HG02588 (cell line): ENCODE results near the gene SEZ6L2.
"Not testable (repeated sequence)": the region's sequence is repeated elsewhere in the genome, so short reads cannot be mapped to it uniquely, and the experiment has no call there.

ENCODE experiments used
- ATAC-seq: cut with Tn5 transposase; IDR thresholded peaks from one replicate; pipeline ENCODE4 v1.9.1; 2021; ENCODE audit warnings: mild to moderate bottlenecking, moderate library complexity; ENCODE audit not compliant: unreplicated experiment

SEZ6L2 gene

DNA sequence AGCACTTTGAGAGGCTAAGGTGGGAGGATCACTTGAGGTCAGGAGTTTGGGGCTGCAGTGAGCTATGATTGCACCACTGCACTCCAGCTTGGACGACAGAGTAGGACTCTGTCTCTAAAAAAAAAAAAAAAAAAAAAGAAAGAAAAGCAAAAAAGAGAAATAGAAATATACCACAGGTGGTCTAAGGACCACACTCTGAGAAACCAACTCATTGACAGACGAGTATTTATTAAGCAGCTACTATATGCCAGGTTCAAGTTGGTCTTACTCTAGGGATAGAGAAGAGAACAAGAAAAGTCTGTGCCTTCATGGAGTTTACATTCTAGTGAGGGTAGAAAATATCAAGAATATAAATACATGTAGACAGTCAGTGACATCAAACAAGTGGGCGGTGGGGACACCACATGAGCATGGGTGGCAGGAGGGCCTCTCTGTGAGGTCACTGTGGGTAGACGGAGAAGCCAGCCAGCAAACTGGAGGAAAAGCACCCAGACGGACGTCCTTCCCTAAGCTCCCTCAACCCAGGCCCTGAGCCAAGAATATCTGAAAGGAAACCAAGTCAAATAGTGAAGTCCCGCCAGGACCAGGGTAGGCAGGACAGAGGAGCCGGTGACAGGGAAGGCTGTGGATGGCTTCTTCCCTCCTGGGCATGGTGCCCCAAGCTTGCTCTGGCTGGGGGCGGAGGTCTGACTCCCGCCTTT lies 41.1 kb downstream of the SEZ6L2 start:
- ATAC-seq = no peak

DNA sequence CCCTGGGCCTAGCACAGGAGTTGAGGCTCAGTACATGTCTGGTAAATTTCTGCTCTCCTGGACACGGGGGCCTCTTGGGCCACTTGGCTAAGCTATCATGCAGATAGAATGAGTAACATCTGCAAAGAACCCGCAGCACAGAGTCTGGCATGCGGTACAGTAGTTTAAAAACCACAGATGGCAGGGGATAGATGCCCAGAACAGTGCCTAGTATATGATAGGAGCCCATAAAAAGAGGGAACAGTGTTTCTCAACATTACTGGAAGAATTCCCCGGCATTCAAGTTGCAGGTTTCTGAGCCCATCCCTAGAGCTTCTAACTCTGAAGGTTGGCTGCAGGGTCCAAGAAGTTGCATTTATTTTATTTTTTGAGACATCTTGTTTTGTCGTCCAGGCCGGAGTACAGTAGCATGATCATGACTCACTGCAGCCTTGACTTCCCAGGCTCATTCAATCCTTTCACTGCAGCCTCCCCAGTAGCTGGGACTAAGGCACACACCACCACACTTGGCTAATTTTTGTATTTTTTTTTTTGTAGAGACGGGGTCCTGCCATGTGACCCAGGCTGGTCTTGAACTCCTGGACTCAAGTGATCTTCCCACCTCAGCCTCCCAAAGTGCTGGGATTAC lies 42.1 kb downstream of the SEZ6L2 start:
- no peak for ATAC-seq

DNA sequence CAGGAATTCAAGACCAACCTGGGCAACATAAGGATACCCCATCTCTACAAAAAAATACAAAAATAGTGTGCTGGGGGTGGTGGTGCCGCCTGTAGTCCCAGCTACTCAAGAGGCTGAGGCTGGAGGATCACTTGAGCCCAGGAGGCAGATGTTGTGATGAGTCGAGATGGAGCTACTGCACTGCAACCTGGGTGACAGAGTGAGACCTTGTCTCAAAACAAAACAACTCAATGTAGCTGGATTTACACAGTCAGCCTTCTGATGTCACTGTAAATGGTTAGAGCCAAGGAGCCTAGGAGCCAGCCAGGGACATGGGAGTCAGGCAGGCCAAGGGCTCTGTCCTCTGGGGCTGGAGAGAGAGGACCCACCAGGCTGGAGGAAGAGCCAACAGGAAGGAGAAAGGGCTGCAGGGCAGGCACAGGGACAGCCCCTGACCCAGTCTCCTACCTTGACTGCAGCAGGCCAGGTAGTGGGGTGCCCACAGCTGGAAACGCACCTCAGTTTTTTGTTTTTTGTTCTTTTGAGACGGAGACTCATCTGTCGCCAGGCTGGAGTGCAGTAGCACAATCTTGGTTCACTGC lies 44.7 kb downstream of the SEZ6L2 start:
- no peak for ATAC-seq

DNA sequence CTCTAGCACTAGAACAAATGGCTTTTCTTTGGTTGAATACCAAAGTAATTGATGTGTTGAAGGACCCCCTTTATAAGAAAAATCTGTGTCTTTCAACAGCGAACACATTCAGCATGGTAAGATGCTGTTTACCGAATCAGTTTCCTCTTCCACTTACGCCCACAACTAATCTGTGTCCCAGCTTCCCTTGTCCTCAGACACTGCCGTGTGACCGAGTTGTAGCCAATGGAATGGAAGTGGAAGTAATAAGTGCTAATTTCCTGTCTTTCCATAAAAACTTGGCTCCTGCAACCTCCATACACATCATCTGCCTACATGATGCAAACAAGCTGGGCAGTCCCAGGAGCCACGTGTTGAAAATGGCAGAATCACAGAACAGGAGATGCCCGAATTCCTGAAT lies 46.7 kb downstream of the SEZ6L2 start:
- no peak for ATAC-seq

DNA sequence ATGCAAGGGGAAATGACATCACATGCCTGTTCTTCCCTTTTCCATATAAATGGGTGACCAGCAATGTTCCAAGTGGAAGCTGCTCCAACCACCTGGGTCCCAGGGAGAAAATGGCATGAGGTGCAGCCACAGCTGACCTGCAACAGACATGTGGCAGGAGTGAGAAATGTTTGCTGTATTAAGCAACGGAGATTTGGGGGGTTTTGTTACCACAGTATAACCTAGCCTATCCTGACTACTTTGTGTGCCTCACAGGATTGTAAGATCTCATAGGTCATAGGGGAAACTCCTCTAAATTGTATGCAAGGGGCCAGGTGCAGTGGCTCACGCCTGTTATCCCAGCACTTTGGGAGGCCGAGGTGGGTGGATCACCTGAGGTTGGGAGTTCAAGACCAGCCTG lies 48.4 kb downstream of the SEZ6L2 start:
- ATAC-seq = no peak

DNA sequence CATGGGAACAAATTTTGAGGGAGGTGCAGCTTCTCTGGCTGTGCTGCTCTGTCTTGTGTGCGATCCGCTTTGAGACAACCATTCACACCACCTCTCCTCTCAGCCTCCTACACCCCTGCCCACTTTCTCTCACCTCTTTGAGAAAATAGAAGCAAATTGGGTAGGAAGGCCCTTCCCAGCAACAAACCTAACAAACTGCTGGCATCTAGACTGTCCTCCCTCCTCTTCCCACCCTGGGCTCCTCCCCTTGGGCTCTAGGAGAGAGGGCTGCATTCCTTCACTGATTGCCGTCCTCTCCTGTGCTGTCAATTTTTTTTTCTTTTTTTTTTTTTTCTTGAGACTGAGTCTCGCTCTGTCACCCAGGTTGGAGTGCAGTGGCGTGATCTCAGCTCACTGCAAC lies 49.8 kb downstream of the SEZ6L2 start:
- ATAC-seq = no peak

DNA sequence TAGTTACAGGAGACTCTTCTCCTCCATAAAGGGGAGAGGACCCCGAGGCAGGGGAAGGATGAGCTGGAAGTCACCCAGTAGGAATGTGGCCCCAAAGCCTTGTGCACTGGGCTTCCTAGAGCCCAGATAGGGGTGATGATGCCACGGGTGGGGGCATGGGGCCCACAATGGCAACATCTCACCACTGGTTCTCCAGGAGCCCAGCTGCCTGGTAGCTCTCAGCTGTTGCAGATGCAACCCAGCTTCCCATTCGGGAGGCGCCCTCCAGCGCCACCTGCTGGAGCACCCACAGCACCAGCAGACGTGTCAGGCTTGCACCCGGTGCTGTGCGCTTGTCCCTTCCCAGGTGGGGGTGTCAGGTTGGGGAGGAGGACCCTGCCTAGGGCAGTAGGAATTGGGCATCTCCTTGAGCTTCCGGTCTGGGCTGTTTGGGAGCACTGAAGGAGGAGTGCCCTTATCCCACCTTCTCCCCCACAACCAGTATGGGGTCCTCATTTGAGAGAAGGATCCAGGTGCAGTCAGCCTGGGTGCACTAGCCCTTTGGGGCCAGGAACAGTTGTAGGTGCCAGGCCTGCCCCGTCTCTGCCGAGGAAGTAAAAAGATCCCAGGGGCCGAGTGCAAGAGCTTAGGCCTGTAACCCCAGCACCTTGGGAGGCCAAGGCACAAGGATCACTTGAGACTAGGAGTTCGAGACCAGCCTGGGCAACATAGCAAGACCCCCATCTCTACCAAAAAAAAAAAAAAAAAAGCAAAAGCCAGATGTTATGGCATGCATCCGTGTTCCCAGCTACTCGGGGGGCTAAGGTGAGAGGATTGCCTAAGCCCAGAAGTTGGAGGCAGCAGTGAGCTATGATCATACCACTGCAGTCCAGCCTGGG lies 50.7 kb downstream of the SEZ6L2 start:
- ATAC-seq = no peak

DNA sequence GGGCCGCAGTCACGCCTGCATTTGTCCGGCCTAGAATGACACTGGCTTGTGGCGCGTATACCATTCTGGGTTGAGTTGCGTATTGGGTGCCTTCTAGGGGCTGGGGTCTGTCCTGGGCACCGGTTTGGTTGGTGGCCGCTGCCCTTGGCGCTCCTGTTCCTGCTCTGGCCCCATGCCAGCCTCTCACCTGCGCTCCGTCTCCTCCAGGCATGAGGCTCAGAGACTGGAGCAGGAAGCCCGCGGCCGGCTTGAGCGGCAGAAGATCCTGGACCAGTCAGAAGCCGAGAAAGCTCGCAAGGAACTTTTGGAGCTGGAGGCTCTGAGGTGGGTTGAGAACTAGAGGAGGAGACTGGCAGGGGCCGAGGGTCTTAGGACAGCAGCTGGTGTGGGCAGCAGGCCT lies 53.7 kb downstream of the SEZ6L2 start:
- no peak for ATAC-seq

DNA sequence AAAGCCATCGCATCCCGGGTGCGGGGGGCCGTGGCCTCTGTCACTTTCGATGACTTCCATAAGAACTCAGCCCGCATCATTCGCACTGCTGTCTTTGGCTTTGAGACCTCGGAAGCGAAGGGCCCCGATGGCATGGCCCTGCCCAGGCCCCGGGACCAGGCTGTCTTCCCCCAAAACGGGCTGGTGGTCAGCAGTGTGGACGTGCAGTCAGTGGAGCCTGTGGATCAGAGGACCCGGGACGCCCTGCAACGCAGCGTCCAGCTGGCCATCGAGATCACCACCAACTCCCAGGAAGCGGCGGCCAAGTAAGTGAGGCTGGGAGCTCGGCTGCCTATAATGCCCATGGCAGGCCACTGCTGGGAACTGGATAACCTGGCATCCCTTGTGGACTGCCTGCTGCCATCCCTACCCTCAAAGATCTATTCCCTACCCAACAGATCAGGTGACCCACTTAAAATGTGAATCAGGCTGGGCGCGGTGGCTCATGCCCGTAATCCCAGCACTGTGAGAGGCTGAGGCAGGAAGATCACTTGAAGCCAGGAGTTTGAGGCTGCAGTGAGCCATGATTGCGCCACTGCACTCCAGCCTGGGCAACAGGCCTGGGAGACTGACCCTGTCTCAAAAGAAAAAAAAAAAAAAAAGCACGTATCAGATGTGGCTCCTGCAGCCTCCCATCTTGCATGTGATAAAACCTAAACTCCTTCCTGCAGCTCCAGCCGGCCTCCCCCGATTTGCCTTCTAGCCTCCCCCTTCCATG lies 54.6 kb downstream of the SEZ6L2 start:
- no peak for ATAC-seq

DNA sequence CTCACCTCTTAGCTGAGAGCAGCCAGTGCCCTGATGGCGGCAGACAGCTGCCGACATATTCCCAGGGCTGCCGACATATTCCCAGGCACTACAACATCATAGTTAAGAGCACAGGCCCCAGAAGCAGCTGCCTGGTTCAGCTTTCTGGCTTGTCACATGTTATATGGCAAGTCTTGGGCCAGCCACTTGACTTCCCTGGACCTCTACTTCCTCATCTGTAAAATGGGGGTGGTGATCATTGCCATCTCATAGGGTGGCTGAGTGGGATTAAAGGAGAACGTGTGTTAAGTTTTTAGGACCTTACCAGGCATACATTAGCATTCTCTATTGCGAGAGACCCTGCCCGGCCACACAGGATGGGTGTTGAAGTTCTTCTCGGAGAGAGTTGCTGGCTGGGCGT lies 55.4 kb downstream of the SEZ6L2 start:
- no peak for ATAC-seq

DNA sequence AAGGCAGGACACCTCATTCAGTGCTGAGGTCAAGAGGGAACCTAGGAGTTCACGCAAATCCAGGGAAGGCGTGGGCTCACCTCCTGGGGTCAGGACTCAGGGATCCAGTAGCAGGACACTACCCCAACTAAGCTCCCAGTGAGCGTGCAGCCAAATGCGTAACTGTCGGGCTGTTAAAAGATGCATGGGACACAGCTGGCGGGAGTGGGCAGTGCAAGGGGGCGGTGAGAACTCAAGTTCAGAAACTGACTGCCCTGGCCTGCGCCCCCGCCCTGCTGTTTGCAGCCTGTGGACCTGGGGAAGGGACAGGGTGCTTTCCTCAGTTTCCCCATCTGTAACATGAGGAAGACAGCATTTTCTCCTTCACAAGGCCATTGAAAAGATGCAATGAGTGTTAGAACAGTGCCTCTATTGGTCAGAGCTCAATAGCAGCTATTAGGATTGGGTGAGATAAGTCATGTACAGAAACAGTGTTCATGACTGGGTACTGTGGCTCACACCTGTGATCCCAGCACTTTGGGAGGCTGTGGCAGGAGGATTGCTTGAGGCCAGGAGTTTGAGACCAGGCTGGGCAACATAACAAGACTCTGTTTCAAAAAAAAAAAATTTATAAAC lies 56.5 kb downstream of the SEZ6L2 start:
- ATAC-seq = no peak

DNA sequence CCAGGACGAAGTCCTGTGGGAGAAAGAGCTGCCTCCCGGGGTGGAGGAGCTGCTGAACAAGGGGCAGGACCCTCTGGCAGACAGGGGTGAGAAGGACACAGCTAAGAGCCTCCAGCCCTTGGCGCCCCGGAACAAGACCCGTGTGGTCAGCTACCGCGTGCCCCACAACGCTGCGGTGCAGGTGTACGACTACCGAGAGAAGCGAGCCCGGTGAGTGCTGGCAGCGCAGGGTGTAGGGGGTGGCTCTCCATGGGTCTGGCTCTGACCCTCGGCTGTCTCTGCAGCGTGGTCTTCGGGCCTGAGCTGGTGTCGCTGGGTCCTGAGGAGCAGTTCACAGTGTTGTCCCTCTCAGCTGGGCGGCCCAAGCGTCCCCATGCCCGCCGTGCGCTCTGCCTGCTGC lies 57.7 kb downstream of the SEZ6L2 start:
- ATAC-seq = no peak

DNA sequence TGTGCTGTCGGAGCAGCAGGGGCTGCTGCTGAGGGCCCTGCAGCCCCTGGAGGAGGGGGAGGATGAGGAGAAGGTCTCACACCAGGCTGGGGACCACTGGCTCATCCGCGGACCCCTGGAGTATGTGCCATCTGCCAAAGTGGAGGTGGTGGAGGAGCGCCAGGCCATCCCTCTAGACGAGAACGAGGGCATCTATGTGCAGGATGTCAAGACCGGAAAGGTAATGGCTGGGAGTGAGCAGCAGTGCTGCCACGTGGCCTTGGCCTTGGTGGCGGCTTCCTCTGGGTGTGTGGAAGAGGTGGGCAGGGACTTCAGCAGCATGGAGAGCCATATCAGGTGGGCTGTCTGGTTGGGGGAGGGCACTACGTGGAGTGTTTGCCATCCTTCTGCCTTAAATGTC lies 59.1 kb downstream of the SEZ6L2 start:
- ATAC-seq = no peak

DNA sequence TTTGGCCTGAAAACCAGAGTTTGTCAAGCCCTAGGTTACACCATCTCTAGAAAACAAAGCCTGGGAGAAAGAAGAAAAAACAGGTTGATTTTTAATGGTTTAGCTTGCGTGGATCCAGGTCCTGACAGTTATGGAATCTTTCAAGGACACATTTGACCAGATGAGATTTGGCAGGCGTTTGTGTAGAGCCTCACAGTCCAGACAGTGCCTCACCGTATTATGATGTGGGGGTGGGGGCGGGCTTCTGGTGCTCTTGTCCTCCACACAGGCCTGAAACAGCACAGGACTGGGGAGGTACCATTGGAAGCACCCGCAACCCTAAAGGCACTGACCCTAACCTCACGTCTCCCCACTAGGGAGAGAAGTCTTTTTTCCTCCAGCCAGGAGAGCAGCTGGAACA lies 59.5 kb downstream of the SEZ6L2 start:
- ATAC-seq = no peak

DNA sequence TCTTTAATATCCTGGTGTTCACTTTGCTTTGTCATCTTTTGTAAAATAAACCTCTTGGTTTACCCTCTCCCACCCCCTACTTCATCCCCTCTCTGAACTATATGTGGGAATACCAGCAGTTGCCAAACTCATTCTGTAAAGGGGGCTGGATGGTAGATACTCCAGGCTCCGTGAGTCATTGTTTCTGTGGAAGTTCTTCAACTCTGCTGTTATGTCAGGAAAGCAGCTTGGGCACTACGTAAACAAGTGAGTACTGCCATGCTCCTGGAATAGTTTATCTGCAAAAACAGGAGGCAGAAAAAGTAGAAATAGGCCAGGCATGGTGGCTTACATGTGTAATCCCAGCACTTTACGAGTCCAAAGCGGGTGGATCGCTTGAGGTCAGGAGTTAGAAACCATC lies 61.5 kb downstream of the SEZ6L2 start:
- no peak for ATAC-seq

DNA sequence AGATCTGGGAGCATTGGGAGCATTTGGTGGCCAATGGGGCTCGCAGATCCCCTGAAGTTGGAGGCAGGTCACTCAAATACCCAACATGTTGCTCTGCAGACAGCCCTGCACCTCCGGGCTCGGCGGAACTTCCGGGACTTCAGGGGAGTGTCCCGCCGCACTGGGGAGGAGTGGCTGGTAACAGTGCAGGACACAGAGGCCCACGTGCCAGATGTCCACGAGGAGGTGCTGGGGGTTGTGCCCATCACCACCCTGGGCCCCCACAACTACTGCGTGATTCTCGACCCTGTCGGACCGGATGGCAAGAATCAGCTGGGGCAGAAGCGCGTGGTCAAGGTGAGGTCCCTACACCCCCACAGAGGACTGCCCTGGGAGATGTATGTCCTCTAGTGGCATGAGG lies 62.7 kb downstream of the SEZ6L2 start:
- ATAC-seq = no peak

DNA sequence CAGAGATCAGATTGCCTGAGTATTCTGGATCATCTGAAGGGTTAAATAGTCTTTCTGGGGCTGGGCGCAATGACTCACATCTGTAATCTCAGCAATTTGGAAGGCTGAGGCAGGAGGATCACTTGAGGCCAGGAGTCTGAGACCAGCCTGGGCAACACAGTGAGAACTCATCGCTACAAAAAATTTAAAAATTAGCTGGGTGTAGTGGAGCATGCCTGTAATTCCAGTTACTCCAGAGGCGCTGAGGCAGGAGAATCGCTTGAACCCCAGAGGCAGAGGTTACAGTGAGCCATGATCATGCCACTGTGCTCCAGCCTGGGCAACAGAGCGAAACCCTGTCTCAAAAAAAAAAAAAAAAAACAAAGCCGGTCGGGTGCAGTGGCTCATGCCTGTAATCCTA lies 63.4 kb downstream of the SEZ6L2 start:
- ATAC-seq = no peak

DNA sequence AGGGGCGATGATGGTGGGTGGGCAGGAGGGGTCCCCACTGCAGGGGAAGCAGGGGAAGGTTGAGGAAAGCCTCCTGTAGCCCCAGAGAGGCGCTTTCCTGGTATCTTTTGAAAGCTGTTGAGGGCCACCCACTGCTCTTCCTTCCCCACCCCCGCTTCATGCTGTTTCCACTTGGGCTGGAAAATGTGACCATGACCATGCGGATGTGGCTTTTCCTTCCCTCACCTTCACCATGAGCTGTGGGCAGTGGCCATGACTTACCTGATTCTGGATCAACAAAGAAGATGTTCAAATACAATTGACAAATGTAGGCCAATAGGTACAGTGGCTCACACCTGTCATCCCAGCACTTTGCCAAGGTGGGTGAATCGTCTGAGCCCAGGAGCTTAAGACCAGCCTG lies 65.3 kb downstream of the SEZ6L2 start:
- ATAC-seq = no peak

DNA sequence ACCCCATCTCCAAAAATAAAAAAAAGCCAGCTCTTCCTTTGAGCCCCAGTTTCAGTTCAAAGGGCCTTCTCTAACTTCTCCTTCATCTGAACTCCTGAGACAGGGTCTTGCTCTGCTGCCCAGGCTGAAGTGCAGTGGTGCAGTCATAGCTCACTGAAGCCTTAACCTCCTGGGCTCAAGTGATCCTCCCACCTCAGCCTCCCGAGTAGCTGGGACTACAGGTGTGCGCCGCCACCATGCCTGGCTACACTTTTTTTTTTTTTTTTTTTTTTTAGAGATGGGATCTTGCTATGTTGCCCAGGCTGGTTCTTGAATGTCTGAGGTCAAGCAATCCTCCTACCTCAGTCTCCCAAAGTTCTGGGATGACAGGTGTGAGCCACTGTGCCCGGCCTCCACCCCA lies 66.1 kb downstream of the SEZ6L2 start:
- ATAC-seq = not testable (repeated sequence)

DNA sequence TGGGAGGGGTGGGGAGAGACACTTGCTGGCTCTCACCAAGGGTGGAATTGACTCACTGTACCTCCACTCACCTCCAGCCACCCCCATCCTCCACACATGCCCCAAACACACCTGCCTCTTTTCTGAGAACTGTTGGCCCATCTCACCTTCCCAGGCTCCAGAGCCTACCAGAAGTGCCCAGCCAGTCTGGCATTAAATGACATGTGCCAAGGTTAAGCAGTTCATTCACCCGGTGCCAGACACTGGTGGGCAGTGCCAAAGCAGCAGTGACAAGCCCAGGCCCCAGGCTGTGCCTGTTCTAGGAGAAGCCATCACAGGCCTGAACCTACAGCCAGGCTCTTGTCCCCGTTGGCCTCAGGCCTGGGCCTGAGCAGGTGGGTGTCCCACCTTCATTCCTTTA lies 67.9 kb downstream of the SEZ6L2 start:
- ATAC-seq = no peak

DNA sequence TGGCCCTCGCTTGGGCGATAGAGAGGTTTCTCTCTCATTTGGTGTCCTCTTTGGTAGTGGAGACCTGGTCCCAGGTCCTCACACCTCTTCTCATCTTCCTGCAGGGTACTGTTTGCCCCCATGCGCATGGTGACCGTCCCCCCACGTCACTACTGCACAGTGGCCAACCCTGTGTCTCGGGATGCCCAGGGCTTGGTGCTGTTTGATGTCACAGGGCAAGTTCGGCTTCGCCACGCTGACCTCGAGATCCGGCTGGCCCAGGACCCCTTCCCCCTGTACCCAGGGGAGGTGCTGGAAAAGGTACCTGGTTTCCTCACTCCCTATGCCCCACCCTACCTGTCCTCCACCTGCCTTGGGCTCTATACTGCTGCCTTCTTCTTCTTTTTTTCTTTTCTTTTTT lies 68.6 kb downstream of the SEZ6L2 start:
- no peak for ATAC-seq
